SK-N-SH treated with all-trans-retinoic acid at 6 μM for 48 hours (cell line): ENCODE measurements around the gene DIP2C.

ENCODE experiments used
- ATAC-seq: fragments of 200-7000 bp; cut with Tn5 transposase; 3 replicates; pipeline ENCODE4 v1.9.1; 2020; ENCODE audit warnings: mild to moderate bottlenecking, moderate library complexity
- BACH2 ChIP-seq: fragments of 250-450 bp; sonication (Bioruptor Pico); IDR thresholded peaks from 2 replicates; pipeline ENCODE4 v1.9.0; 2021; ENCODE audit warnings: mild to moderate bottlenecking, borderline replicate concordance
- ESRRG ChIP-seq: fragments of 250-450 bp; sonication (Bioruptor Pico); IDR thresholded peaks from 2 replicates; pipeline ENCODE4 v1.6.1; 2021; ENCODE audit warnings: mild to moderate bottlenecking
- GLIS3 ChIP-seq: fragments of 250-450 bp; sonication (Bioruptor Pico); IDR thresholded peaks from 2 replicates; pipeline ENCODE4 v1.5.0; 2020; ENCODE audit warnings: mild to moderate bottlenecking, moderate library complexity
- ISL1 ChIP-seq: fragments of 250-450 bp; sonication (Bioruptor Pico); IDR thresholded peaks from 2 replicates; pipeline ENCODE4 v2.1.2; 2022; ENCODE audit warnings: mild to moderate bottlenecking, moderate library complexity
- OSR1 ChIP-seq: fragments of 250-450 bp; sonication (Bioruptor Pico); IDR thresholded peaks from 2 replicates; pipeline ENCODE4 v1.8.0; 2022; ENCODE audit warnings: moderate library complexity, mild to moderate bottlenecking, inconsistent platforms
- PATZ1 ChIP-seq: fragments of 250-450 bp; sonication (Bioruptor Pico); IDR thresholded peaks from 2 replicates; pipeline ENCODE4 v1.8.0; 2020; ENCODE audit warnings: mild to moderate bottlenecking, moderate library complexity, borderline replicate concordance
- POU6F1 ChIP-seq: fragments of 250-450 bp; sonication (Bioruptor Pico); IDR thresholded peaks from 2 replicates; pipeline ENCODE4 v1.8.0; 2021; ENCODE audit warnings: low read depth, mild to moderate bottlenecking, moderate library complexity, borderline replicate concordance
- PPARA ChIP-seq: fragments of 250-450 bp; sonication (Bioruptor Pico); IDR thresholded peaks from 2 replicates; pipeline ENCODE4 v1.5.0; 2020; ENCODE audit warnings: mild to moderate bottlenecking, borderline replicate concordance
- RARB ChIP-seq: fragments of 250-450 bp; sonication (Bioruptor Pico); IDR thresholded peaks from 2 replicates; pipeline ENCODE4 v1.8.0; 2021; ENCODE audit warnings: mild to moderate bottlenecking, moderate library complexity
- TCF4 ChIP-seq: fragments of 250-450 bp; sonication (Bioruptor Pico); IDR thresholded peaks from 2 replicates; pipeline ENCODE4 v1.8.0; 2021; ENCODE audit warnings: mild to moderate bottlenecking, moderate library complexity, borderline replicate concordance
- TSHZ2 ChIP-seq: fragments of 250-450 bp; sonication (Bioruptor Pico); IDR thresholded peaks from 2 replicates; pipeline ENCODE4 v1.5.0; 2020; ENCODE audit warnings: mild to moderate bottlenecking, moderate library complexity
- ZFP30 ChIP-seq: fragments of 450-650 bp; formaldehyde crosslinking; IDR thresholded peaks from 2 replicates; pipeline ENCODE4 v1.5.0; 2022; ENCODE audit warnings: mild to moderate bottlenecking, moderate library complexity
- ZNF565 ChIP-seq: fragments of 450-650 bp; formaldehyde crosslinking; conservative IDR thresholded peaks from 2 replicates; pipeline ENCODE4 v1.5.0; 2020; ENCODE audit warnings: low read depth, mild to moderate bottlenecking, moderate library complexity
- TF ChIP-seq, protein P1 (sequence below): fragments of 250-450 bp; sonication (Bioruptor Pico); IDR thresholded peaks from 2 replicates; pipeline ENCODE4 v1.5.1; 2021; ENCODE audit warnings: mild to moderate bottlenecking, moderate library complexity
- TF ChIP-seq, protein P2 (sequence below): fragments of 250-450 bp; sonication (Bioruptor Pico); IDR thresholded peaks from 2 replicates; pipeline ENCODE4 v1.5.1; 2020; ENCODE audit warnings: low read depth, mild to moderate bottlenecking, moderate library complexity

The DIP2C gene

GRCh38 chr10:404991-405390 is 284.5 kb downstream of the DIP2C start:
- TF ChIP-seq BACH2 (CRISPR knock-in tag) (no peak), TSHZ2 (CRISPR knock-in tag) (no peak), PATZ1 (CRISPR knock-in tag) (no peak), PPARA (no peak), POU6F1 (CRISPR knock-in tag) (no peak), RARB (CRISPR knock-in tag) (no peak), ESRRG (no peak), OSR1 (CRISPR knock-in tag) (no peak), ISL1 (CRISPR knock-in tag) (no peak), GLIS3 (CRISPR knock-in tag) (no peak)
- TF ChIP-seq, protein P1, sequence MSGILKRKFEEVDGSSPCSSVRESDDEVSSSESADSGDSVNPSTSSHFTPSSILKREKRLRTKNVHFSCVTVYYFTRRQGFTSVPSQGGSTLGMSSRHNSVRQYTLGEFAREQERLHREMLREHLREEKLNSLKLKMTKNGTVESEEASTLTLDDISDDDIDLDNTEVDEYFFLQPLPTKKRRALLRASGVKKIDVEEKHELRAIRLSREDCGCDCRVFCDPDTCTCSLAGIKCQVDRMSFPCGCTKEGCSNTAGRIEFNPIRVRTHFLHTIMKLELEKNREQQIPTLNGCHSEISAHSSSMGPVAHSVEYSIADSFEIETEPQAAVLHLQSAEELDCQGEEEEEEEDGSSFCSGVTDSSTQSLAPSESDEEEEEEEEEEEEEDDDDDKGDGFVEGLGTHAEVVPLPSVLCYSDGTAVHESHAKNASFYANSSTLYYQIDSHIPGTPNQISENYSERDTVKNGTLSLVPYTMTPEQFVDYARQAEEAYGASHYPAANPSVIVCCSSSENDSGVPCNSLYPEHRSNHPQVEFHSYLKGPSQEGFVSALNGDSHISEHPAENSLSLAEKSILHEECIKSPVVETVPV (CRISPR knock-in tag) = no peak
- TF ChIP-seq, protein P2, sequence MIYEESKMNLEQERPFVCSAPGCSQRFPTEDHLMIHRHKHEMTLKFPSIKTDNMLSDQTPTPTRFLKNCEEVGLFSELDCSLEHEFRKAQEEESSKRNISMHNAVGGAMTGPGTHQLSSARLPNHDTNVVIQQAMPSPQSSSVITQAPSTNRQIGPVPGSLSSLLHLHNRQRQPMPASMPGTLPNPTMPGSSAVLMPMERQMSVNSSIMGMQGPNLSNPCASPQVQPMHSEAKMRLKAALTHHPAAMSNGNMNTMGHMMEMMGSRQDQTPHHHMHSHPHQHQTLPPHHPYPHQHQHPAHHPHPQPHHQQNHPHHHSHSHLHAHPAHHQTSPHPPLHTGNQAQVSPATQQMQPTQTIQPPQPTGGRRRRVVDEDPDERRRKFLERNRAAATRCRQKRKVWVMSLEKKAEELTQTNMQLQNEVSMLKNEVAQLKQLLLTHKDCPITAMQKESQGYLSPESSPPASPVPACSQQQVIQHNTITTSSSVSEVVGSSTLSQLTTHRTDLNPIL (CRISPR knock-in tag) = no peak

DNA sequence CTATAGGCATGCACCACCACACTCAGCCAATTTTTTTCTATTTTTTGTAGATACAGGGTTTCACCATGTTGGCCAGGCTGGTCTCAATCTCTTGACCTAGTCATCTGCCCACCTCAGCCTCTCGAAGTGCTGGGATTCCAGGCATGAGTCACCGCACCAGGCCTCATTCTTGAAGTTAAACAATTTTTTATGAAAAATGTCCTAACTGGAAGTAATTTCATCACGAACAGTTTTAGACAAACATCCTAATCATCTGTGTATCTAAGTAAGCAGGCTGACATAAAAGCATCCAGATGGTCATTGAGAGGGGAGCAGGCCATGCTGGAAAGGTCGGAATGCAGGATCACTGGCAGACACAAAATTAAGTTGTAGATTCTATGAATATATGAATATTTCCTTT is 285.1 kb downstream of the DIP2C start:
- ATAC-seq = peak; percentile 96
- no peak for TF ChIP-seq GLIS3 (CRISPR knock-in tag)
- TF ChIP-seq, protein P1 (CRISPR knock-in tag) = no peak
- TF ChIP-seq BACH2 (CRISPR knock-in tag) = no peak
- TF ChIP-seq ISL1 (CRISPR knock-in tag) = peak; percentile 85
- peak; percentile 74 for TF ChIP-seq TCF4 (CRISPR knock-in tag)
- TF ChIP-seq, protein P2 (CRISPR knock-in tag) = peak; percentile 33; the same call in 1 of the 2 replicates
- no peak for TF ChIP-seq ZFP30 (CRISPR knock-in tag)
- TF ChIP-seq TSHZ2 (CRISPR knock-in tag) = 0 out of 2 replicates have a peak, but pooled peaks have one; percentile 40
- TF ChIP-seq PATZ1 (CRISPR knock-in tag) = no peak
- TF ChIP-seq ZNF565 = no peak
- TF ChIP-seq PPARA = no peak
- TF ChIP-seq ESRRG = no peak

More at GRCh38 chr10:404991-405390, 284.5 kb downstream of the DIP2C start:
- ATAC-seq = peak; percentile 49
